DND-41 (cell line): ENCODE results near the gene PARL.

Experiments
- ATAC-seq: fragments of 200-7000 bp; cut with Tn5 transposase; 3 replicates; pipeline ENCODE4 v1.9.1; 2021; ENCODE audit warnings: low read depth; ENCODE audit not compliant: insufficient read depth
- DNase-seq: peaks from one replicate; pipeline ENCODE4 v3.0.0-alpha.2; 2020
- H2AFZ ChIP-seq: 2 replicates; pipeline ENCODE4 v1.6.0; 2012; ENCODE audit warnings: low read depth, low read length
- H3K27ac ChIP-seq: 2 replicates; pipeline ENCODE4 v1.5.1; 2012; ENCODE audit warnings: low read length, inconsistent platforms
- H3K27me3 ChIP-seq: fragments of 200-600 bp; sonication (generic); 2 replicates; pipeline ENCODE4 v1.6.0; 2012; ENCODE audit warnings: low read length, mild to moderate bottlenecking, inconsistent platforms; ENCODE audit not compliant: insufficient read depth, poor library complexity
- H3K36me3 ChIP-seq: 2 replicates; pipeline ENCODE4 v1.5.1; 2012; ENCODE audit warnings: low read length, inconsistent platforms; ENCODE audit not compliant: insufficient read depth
- H3K4me1 ChIP-seq: 2 replicates; pipeline ENCODE4 v1.5.1; 2012; ENCODE audit warnings: mild to moderate bottlenecking, low read length; ENCODE audit not compliant: insufficient read depth
- H3K4me2 ChIP-seq: 2 replicates; pipeline ENCODE4 v1.6.0; 2012; ENCODE audit warnings: mild to moderate bottlenecking, moderate library complexity, low read length, inconsistent platforms; ENCODE audit not compliant: insufficient read depth
- H3K4me3 ChIP-seq, 2 experiments: fragments of 200-600 bp in 1 of 2; shearing (Covaris generic) in 1 of 2; 2 replicates each; pipeline ENCODE4 v1.5.1; 2012 to 2016; ENCODE audit warnings: inconsistent platforms in 2 of 2, low read length in 2 of 2, mild to moderate bottlenecking in 2 of 2, low read depth in 1 of 2, moderate library complexity in 1 of 2
- H3K79me2 ChIP-seq: 2 replicates; pipeline ENCODE4 v1.6.0; 2012; ENCODE audit warnings: low read length, inconsistent platforms; ENCODE audit not compliant: insufficient read depth
- H3K9ac ChIP-seq: 2 replicates; pipeline ENCODE4 v1.6.0; 2012; ENCODE audit warnings: low read depth, mild to moderate bottlenecking, inconsistent platforms, low read length, moderate library complexity
- H3K9me3 ChIP-seq: 2 replicates; pipeline ENCODE4 v1.5.1; 2012; ENCODE audit warnings: low read length, moderate library complexity, mild to moderate bottlenecking, inconsistent platforms; ENCODE audit not compliant: insufficient read depth, severe bottlenecking
- H4K20me1 ChIP-seq: 2 replicates; pipeline ENCODE4 v1.6.0; 2012; ENCODE audit warnings: low read length; ENCODE audit not compliant: insufficient read depth
- CTCF ChIP-seq: IDR thresholded peaks from 2 replicates; pipeline ENCODE4 v1.5.1; 2012; ENCODE audit warnings: borderline replicate concordance, low read length, moderate library complexity, mild to moderate bottlenecking; ENCODE audit not compliant: poor library complexity, severe bottlenecking; ENCODE audit errors: extremely low read depth
- EZH2 ChIP-seq: IDR thresholded peaks from 3 replicates; pipeline ENCODE4 v1.6.1; 2012; ENCODE audit warnings: borderline replicate concordance, low read depth, mild to moderate bottlenecking, moderate library complexity, low read length, inconsistent platforms; ENCODE audit not compliant: severe bottlenecking

PARL gene

GRCh38 chr3:183904833-183905780 lies 20.4 kb upstream of the PARL start:
- H3K79me2 ChIP-seq, result no peaks in the 10 kb centered on the region
- no peak for ATAC-seq

GRCh38 chr3:183898028-183898431 lies 13.3 kb upstream of the PARL start:
- H3K9me3 ChIP-seq, result no peaks in the 10 kb centered on the region
- no peak overlapping the region for H3K9ac ChIP-seq
- H3K36me3 ChIP-seq, result no peaks in the 10 kb centered on the region
- no peak overlapping the region for H3K4me3 ChIP-seq
- H4K20me1 ChIP-seq, result no peaks in the 10 kb centered on the region
- no peak overlapping the region for H2AFZ ChIP-seq
- H3K27ac ChIP-seq, result no peak overlapping the region
- no peak for DNase-seq
- H3K79me2 ChIP-seq, result no peaks in the 10 kb centered on the region
- peaks cover 5% of the 10 kb centered on the region for H3K4me1 ChIP-seq
- no peak for TF ChIP-seq EZH2
- TF ChIP-seq CTCF, result peak; percentile 19
- H3K4me2 ChIP-seq, result no peak overlapping the region
- ATAC-seq, result no peak
- peaks cover 5% of the 10 kb centered on the region for H3K27me3 ChIP-seq

More at GRCh38 chr3:183904833-183905780, 20.4 kb upstream of the PARL start:
- Histone ChIP-seq H4K20me1 (no peaks in the 10 kb centered on the region), H3K4me3 (no peak overlapping the region), H3K27me3 (no peaks in the 10 kb centered on the region), H3K4me1 (no peaks in the 10 kb centered on the region), H3K27ac (no peak overlapping the region), H3K9ac (no peak overlapping the region), H3K4me2 (no peak overlapping the region), H2AFZ (no peak overlapping the region), H3K9me3 (no peaks in the 10 kb centered on the region), H3K36me3 (no peaks in the 10 kb centered on the region)
- no peak for DNase-seq
- TF ChIP-seq CTCF (no peak), EZH2 (no peak)

GRCh38 chr3:183897606-183898005 lies 12.9 kb upstream of the PARL start:
- Histone ChIP-seq H3K4me1 (peaks cover 5% of the 10 kb centered on the region), H3K27ac (no peak overlapping the region), H3K4me2 (no peak overlapping the region), H3K4me3 (no peak overlapping the region), H3K79me2 (no peaks in the 10 kb centered on the region), H4K20me1 (no peaks in the 10 kb centered on the region), H3K27me3 (peaks cover 5% of the 10 kb centered on the region), H2AFZ (no peak overlapping the region), H3K9me3 (no peaks in the 10 kb centered on the region), H3K36me3 (no peaks in the 10 kb centered on the region), H3K9ac (no peak overlapping the region)
- TF ChIP-seq CTCF (no peak), EZH2 (no peak)
- DNase-seq, result no peak
- no peak for ATAC-seq
